Measurements from ENCODE around the gene RAB11FIP4.

The RAB11FIP4 gene

DNA sequence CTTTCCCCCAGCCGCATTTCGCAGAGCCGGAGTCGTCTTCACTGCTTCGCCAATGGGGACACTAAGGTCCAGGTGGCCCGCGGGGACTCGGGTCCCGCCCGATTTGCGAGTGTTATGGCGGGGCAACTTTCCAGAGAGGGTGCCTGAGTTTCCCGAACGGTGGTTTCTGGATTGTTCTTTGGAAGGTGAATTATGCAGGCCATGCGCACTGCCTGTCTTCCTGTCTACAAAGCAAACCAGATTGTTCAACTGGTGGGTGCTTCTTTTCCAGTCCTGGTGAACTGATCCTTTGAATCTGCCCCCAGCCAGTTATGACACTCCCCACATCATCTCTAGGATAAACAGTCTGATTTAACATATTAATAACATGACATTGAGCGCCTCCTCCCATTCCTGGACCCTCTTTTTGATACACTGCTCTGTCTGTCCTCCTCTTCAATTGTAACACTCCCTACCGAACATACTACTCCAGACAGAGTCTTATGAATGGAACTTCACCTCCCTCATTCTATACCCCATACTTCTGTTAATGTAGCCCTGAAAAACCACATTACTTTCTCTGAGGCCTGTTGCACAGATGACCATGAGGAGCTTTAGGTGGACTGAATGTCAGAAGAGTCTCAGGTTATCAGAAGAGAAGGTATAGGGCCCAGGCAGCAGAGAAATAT, 159.0 kb downstream of the RAB11FIP4 start:
- DNase-seq = no peak

DNA sequence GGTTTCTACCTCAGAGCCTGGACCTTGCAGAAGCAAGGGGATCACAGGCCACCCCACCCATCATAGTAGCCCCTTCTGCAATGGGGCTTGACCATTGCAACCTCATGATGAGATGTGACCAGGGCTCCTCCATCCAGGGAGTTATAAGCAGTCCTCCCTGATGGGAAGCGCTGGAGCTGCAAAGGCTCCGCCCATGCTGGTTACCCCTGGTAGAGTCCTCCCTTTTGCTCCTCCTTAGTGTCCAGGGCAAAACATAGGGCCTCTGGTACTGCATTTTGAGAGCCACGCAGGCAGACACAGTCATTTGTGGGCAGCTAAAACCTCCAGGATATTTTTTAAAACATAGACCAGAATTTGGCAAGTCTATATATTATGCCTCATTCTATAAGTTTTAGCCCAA, 161.1 kb downstream of the RAB11FIP4 start:
- no peak for DNase-seq

DNA sequence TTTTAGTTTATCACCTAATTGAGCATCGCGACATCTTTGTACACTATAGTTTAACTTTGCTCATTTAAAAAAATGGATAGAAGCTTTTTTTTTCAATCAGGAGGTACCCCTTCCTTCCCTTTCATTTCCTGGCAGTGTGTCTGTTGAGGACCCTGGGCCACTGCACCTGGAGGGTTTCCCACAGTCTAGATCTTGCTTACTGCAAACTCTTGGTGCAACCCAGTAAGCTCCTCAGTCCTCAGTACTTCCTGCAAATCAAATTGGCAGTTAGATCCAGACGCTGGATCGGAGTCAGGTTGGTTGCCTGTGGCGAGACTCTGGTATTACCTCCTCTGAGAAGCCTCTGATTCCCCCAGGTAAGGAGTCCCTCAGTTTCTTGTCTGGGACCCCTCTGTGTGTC, 162.0 kb downstream of the RAB11FIP4 start:
- DNase-seq = no peak

DNA sequence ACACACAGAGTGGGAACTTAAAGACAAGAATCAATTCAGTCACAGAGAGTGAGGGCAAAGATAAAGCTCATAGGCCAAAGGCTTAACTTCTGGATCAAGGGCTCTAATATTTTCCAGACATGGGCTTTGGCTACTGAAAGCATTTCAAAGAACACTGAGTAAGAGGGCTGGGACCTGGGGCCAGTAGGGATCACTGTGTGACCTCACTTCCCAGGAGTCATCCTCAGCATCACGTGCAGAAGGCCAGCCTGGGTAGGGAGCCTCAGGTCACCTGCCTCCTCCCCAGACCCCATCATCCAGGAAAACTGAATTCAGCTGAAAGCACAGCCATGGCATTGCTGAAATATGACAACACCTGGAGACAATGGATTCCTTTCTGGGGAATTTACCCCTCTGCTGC, 163.5 kb downstream of the RAB11FIP4 start:
- DNase-seq = no peak

DNA sequence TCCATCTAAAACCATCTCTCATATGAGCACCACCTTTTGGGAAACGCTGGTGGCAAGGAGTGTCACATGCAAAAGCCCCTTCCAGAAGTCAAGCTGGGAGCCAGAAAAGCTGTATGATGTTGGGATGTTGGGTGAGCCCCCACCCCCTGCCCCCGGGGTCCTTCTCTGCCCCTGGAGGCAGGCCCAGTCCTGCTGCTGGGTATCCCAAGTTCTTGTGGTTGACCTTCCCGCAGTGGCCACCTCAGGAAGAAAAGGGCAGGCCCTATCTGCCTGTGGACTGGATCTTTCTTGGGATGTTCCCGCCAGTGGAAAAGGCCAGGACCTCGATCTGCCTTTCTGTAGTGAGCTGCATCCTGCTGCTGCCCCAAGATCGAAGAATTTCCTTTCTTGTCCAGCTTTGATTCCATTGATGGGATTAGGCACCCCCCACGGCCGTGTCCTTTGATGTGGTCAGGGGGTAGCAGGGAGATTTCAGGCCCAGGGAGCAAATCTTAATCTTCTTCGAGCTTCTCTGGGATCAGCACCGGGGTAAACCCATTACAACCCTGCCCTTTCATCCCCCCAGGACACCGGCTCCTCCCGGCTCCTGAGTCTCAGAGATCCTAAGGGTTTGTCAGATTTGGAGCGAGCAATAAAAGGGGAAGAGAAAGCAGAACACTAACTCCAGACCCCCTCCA, 165.6 kb downstream of the RAB11FIP4 start:
- DNase-seq = no peak

DNA sequence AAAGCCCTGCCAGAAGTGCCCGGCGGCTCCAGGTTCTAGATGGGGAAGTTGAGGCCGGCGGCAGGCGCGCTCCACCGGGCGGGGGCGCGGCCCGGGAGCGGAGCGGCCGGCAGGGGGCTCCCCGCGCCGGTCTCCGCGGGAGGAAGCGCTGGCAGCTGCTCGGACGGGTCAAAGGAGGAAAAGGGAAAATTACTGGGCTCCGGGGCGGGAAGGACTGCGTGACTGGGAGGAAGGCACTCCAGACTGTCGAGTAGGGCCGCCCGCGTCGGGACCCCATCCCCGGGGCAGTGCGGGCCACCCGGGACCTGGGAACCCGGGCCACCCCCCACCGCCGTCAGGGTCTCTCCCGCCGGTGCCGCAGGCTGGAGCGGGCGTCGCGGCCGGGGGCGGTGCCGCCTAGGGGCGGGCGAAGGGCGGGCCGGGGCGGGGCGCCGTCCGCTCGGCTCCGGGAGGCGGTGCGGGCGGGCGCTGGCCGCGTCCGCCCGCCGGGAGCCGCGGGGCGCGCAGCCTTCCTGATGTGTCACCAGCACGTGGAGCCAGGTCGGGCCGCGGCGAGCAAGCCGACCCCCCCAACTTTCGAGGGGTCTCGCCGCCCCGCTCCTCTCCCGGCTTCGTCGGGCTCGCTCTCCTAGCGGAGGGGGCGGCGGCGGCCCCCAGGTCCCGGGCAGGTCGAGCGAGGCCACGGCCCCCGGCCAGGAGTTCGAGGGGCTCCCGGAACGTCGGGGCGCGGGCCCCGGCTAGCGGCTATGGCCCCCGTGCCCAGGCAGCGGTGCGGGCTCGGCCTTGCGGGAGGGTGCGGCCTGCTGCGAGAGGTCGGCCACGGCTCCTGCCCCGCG, 167.5 kb downstream of the RAB11FIP4 start:
- DNase-seq = peak; percentile 78

DNA sequence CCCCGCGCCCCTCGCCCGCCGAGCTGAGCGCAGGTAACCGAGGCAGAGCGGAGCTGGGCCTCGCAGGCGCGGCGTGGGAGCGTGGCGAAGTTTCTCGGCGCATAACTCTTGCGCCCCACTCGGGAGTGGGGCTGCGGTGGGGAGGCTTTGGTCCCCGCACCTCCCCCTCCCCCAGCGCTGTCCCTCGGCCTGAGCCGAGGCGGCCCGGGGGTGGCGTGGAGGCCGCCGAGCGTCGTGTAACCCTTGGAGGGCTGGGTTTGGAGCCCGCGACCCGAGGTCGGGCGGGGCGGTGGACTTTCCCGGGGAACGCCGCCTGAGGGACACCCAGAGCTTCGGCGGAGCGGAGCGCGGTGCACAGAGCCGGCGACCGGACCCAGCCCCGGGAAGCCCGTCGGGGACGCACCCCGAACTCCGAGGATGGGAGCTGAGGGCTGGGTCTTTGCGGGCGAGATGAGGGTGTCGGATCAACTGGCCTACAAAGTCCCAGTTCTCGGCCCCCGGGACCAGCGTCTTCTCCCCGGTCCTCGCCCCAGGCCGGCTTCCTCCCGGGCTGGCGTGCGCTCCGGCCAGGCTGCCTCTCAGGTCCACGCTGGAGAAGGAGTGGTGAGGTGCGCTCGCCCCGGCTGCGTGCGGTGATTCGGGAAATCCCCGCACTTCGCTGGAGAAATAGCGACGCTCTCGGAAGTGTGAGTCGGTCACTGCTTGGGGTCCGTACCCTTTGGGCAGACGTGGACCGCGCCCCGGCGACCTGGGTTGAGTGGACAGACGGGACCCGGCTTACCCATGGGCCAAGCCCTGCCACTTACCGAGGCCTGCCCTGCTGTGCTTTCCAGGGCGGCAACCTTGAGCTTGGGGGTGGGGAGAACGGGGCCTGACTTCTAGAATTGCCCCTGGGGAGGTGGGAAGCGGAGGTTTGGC, 168.4 kb downstream of the RAB11FIP4 start:
- DNase-seq = no peak

DNA sequence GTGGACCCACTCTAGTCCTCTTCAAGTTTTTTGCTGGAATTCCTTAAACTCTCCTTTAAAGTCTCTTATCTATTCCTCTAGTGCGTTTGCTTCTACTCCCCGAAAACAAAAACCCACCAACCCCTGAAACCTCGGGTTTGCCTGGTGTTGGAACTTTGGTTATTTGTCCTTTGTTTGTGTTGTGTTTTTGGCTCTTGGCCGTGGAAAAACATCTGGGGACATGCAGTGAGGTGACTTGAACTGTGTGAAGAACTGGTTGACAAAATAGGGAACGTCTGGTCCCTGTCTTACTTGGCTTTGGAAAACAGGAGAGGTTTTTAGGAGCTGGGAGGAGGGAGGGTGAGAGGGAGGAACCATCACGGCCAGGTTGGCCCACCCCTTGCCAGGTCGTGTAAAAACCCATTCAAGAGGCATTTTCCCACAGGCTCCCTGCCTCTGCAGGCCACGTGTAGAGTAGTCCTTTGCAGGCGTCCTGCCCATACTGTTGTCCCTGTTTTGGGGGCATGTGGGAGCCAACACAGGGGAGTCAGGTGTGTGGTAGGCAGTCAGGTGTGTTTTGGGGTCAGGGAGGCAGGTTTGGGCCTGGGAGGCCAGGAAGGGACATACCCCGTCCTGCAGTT, 169.3 kb downstream of the RAB11FIP4 start:
- DNase-seq = no peak

DNA sequence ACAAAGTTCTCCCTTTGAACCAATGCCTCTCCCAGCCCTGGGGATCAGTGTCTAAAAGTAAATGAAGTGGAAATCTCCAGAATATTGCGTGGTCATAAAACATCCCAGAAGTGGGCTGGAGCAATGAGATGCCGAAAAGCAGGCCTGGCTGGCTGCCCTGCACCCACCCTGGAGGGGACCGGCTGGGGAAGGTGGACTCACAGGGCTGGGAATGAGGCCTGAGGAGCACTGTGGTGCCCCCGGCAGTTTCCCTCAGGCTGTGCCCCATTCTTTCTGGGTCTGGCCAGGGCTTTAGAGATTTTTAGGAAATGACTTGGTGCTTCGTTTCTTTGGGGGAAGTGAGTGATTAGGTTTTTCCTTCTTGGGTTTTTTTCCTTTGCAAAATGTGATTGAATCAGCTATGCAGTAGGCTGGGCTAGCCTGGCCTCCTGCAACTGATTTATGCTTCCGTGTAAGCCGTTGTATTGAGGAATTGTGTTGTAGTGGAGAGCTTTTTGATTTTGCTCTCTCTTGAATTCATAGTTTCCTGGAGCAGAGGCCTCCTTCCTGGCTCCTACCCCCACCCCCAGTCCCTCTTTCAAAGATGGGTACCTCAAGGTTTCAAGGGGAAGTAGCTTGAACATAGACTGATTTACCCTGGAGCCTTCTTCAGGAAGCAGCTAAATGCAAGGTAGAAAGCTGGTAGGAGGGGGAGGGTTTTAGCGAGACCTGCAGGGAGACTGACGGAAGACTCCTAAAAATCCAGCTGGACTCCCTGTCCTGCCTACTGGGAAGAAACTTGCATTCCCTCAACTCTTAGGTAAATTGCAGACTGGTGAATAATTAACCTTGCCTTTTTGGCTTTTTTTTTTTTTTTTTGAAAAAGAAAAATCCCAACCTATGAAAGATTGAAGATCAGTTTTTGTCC, 170.2 kb downstream of the RAB11FIP4 start:
- no peak for DNase-seq

DNA sequence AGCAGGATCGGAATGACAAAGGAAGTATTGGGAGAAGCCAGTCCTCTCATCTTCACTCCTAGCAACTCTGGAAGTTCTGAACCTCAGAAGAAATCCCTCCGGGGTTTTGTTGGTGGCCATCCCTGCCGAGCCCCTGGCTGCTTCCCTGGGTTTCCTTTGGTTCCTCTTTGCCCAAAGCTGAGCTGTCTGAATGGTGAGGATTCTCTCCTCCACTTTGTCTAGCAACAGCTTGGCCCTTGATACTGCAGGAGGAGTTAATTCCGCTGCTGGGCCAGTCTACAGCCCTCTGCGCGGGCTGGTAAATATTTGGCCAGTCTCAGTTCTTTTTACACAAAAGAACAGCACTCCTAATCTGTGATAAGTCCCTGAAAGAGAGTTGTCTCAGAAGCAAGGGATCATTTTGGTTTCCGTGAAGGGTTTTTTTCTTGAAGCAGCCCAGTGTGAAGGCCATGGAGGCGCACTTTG, 170.9 kb downstream of the RAB11FIP4 start:
- DNase-seq = no peak

DNA sequence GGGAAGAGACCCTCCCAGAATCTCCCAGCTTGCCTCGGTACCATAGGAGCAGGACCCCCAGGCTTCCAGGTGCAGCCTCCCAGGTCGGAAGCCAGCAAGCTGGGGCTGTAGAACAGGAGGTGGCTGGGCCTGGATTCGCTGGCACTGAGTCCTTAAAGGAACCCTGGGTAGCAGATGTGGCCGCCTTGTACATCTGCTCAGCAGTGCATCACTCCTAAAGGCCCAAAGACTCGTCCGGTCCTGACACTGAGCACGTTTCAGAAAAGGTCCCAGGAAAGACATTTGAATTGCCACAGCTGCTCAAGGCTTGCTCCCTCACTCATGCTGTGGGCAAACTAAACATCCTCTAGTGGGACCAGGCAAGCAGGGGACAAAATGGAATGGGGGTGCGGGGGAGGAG, 172.8 kb downstream of the RAB11FIP4 start:
- no peak for DNase-seq

DNA sequence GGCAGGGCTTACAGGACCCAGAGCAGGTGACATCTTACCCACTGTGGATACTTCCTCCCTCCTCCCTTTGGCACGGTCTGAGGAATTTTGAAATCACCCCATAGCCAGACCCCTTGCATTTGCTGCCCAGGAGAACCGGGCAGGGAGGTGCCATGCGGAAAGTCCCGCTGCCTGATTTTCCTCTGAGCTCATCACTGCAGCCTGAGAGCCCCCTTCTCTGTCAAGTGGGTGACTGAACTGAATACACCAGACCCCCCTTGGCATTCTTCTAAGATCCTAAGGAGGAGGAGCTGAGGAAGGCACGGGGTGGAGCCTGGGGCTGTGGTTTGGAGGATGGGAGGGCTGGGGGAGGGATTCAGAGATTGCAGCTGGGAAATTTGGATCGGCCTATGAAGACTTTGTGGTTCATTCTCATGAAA, 173.4 kb downstream of the RAB11FIP4 start:
- DNase-seq = no peak

DNA sequence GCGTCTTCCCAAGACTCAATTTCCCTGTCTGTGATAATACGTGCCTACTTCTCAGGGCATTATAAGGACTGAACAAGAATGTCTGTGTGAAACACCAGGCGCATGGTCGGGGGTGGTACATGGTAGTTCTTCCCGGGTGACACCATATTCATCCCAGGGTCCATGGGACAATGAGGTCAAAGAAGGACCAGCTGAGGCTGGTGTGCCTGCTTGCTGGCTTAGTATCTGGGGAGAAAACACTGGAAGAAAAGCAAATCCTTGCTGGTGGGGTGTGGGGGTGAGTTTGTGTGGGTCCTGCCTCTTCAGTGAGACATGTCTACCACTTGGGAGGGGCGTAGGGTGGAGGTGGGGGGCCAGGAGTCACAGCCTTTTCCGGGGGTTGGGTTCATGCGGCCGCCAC, 174.2 kb downstream of the RAB11FIP4 start:
- DNase-seq = no peak

DNA sequence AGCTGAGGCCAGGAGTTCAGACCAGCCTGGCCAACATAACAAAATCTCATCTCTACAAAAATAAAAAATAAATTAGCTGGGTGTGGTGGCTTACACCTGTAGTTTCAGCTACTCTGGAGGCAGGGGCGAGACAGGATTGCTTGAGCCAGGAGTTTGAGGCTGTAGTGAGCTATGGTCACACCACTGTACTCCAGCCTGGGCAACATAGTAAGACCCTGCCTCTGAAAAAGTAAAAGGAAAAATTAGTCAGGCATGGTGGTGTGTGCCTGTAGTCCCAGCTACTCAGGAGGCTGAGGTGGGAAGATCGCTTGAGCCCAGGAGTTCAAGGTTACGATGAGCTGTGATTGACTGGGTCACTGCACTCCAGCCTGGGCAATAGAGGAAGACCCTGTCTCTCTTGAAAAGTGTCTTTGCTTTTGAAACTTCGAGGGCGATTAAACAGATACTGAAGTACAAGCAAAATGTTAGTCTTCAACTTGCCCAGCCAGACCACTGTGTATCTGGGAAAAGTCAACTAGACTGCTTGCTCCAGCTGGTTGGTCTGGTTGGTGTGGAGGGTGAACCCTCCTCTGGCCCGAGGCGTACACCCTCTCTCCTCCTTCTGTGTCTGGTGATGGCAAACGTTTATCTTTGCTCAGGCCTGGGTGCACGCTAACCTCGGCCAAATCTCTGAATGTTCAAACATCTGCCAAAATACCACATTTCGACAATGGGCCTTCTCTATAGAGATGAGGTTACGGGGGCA, 174.9 kb downstream of the RAB11FIP4 start:
- no peak for DNase-seq

DNA sequence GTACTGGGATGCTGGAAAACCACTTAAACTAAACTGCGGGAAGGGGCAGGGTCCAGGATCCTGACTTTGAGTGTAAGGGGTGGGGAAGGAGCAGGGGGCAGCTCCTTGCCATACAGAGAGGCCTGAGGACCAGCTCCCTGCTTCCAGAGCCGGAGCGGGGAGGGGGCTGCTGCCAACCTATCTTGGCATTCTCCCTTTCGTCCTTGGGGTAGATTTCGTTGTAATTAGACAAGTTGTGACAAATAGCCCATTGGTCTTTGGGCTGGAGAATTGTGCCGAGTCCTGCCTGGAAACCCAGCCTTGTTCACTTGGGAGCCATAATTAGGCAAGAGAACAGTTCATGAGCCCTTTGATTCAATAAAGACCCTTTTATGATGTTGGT, 175.5 kb downstream of the RAB11FIP4 start:
- no peak for DNase-seq

DNA sequence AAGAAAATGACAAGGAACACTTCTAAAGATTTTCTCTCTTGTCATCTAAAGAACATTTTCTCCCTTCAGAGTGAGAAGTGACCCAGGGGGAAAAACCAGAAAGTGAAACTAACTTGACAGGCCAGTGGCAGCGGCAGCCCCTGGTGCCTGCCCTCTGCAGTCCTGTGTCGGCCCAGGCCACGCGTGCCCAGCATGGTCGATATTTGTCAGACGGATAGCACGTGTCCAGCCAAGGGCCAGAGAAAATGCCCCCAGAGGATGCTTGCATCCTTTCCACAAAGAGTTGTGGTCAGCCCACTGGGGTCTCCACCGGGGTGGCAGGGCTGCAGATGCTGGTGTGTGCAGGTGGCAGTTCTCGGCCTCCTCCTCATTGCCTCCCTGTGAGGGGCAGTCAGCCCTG, 176.6 kb downstream of the RAB11FIP4 start:
- no peak for DNase-seq

DNA sequence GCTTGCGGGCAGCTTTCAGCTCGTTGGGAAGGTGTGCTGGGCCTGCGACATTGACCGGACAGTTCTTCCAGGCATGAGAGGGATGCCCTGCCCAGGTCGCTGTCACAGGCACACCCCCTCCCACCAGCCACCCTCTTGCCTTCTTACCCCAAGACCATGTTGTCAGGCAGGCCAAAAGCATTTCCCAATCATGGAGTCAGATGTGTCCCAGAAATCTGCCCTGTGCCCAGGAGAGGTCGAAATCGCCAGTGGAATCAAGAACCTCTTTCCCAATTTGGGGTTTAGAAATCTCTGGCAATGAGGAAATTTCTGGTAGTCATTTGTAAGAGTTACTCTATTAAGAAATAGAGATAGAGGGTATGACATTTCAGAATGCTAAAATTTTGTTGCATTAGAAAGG, 177.1 kb downstream of the RAB11FIP4 start:
- DNase-seq = no peak

DNA sequence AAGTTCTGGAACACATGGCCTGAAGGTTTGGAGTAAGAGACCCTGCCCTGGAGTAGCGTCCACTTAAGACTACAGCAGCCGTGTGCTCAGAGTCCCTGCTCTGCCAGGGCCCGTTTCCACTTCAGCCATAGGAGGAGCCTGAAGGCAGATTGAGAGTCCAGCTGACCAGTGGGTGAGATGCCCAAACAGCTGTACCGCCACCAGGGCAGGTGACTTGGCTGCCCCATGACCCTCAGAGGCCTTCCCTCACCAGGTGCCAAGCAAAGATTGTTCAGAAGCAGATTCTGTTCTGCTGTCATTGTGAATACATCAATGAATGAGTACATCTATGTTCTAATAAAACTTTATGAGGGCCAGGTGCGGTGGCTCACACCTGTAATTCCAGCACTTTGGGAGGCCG, 178.8 kb downstream of the RAB11FIP4 start:
- DNase-seq = no peak

DNA sequence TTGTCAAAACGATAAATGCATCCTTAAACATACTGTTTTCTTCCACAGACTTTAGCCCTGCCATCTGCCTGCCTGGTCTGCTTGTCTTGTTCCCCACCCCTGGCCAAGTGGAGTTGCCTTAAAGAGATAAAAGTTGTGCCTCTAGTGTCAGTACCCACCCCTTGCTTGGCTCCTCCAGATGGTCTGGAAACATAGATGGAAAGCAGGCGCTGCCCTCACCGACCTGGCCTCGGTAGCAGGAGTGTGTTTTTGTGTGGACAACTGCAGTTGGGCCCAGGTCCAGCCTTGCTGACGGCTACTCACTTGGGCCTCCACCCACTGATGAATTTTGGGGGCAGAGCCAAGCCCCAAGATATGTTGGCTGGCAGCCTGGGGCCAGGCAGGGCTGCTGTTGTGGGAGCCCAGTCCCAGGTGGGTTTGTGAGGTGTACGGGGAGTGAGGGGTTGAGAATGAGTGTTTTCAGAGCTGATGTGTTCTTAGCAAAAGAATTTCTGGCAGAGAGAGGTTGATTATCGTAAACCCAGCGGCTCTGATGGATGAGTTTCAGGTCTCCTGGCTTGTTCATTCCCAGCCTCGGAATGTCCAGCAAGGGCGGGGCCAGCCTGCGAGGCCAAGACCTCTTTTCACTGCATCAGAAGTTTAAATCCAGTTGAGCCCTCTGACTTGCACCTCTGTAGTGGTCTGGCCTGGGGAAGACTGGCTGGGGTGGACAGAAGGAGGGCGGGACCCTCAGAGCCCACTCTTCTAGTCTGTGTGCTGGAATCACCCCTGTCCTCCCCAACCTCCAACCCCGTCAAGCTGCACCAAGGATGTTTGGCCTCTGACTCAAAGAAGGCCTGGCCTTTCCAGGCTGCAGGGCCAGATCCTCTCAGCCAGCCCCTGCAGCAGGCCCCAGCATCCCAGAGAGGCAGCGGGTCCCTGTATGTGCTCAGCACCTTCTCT, 179.7 kb downstream of the RAB11FIP4 start:
- no peak for DNase-seq

Measured in CD4-positive, alpha-beta T cell treated with Interleukin-17A for 4 hours (primary cell).